Gastroesophageal sphincter (tissue), 3 donors: ENCODE measurements around the gene ARHGAP24.

Experiments
- EP300 ChIP-seq: sonication (generic); formaldehyde crosslinking; IDR thresholded peaks from one replicate; pipeline ENCODE4 v1.6.1; 2017; ENCODE audit warnings: antibody characterized with exemption, mild to moderate bottlenecking
- POLR2A ChIP-seq, 2 donors: fragments of 450-650 bp; IDR thresholded peaks; one replicate each; pipeline ENCODE4 v1.6.1; 2017; ENCODE audit warnings: antibody characterized with exemption in 2 of 2, mild to moderate bottlenecking in 2 of 2, moderate library complexity in 1 of 2
- POLR2AphosphoS5 ChIP-seq: sonication (generic); formaldehyde crosslinking; IDR thresholded peaks from one replicate; pipeline ENCODE4 v1.6.1; 2017; ENCODE audit warnings: antibody characterized with exemption
- TF ChIP-seq, protein P1 (sequence below), 4 experiments: fragments of 200-600 bp in 2 of 4; fragments of 450-650 bp in 2 of 4; sonication (generic) in 1 of 4; IDR thresholded peaks; one replicate each; pipeline ENCODE4 v1.5.1; 2017 to 2019; ENCODE audit warnings: antibody characterized with exemption in 4 of 4, mild to moderate bottlenecking in 2 of 4, moderate library complexity in 2 of 4

DNA sequence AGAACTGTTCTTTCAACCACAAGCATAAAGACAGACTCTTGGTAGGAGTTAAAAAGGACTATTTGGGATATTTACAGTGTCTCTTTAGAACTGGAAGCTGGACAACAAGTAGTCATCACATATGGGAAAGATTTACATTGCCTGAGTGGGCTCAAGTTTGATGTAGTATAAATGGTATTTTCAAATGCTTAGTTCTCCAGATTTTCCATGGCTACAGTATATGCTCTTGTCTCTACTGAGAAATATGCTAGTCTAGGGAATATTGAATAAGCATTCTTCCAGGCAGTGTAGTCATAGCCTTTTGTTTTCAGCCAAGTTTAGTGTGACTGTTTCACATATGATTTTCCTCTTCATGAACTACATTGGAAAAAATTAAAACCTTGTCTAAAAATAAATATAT lies 315.6 kb downstream of the ARHGAP24 start:
- TF ChIP-seq POLR2A (IDR thresholded peaks at IDR 0.05) (no peak), POLR2AphosphoS5 (no peak), EP300 (no peak)
- TF ChIP-seq, protein P1, sequence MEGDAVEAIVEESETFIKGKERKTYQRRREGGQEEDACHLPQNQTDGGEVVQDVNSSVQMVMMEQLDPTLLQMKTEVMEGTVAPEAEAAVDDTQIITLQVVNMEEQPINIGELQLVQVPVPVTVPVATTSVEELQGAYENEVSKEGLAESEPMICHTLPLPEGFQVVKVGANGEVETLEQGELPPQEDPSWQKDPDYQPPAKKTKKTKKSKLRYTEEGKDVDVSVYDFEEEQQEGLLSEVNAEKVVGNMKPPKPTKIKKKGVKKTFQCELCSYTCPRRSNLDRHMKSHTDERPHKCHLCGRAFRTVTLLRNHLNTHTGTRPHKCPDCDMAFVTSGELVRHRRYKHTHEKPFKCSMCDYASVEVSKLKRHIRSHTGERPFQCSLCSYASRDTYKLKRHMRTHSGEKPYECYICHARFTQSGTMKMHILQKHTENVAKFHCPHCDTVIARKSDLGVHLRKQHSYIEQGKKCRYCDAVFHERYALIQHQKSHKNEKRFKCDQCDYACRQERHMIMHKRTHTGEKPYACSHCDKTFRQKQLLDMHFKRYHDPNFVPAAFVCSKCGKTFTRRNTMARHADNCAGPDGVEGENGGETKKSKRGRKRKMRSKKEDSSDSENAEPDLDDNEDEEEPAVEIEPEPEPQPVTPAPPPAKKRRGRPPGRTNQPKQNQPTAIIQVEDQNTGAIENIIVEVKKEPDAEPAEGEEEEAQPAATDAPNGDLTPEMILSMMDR (IDR thresholded peaks at IDR 0.05) = no peak
